Measurements from ENCODE around the gene PRRT4. TPM values are rescaled to one million over a fixed set of nuclear protein-coding genes. Genes with fewer than 3 reads are reported as not detected.

Gene PRRT4
- total and polyA plus RNA-seq, 2 of the 13 experiments (the other 11 are each of a cell fraction or from before 2014, with no cell fraction given) = not detected

- TF ChIP-seq, protein P1, sequence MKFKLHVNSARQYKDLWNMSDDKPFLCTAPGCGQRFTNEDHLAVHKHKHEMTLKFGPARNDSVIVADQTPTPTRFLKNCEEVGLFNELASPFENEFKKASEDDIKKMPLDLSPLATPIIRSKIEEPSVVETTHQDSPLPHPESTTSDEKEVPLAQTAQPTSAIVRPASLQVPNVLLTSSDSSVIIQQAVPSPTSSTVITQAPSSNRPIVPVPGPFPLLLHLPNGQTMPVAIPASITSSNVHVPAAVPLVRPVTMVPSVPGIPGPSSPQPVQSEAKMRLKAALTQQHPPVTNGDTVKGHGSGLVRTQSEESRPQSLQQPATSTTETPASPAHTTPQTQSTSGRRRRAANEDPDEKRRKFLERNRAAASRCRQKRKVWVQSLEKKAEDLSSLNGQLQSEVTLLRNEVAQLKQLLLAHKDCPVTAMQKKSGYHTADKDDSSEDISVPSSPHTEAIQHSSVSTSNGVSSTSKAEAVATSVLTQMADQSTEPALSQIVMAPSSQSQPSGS (CRISPR knock-in tag; IDR thresholded peaks at IDR 0.05) = no peak
- TF ChIP-seq KDM5B (CRISPR knock-in tag; IDR thresholded peaks at IDR 0.05; ENCODE audit: borderline replicate concordance) (no peak), BRCA1 (CRISPR knock-in tag; IDR thresholded peaks at IDR 0.05) (no peak), TBL1XR1 (IDR thresholded peaks at IDR 0.05; ENCODE audit: borderline replicate concordance, low read length, partially characterized antibody) (no peak), MXD4 (CRISPR knock-in tag; IDR thresholded peaks at IDR 0.05) (no peak), EEA1 (CRISPR knock-in tag; IDR thresholded peaks at IDR 0.05; ENCODE audit: borderline replicate concordance) (no peak), BCLAF1 (IDR thresholded peaks at IDR 0.05) (no peak), ZNF577 (CRISPR knock-in tag; IDR thresholded peaks at IDR 0.05; ENCODE audit: borderline replicate concordance, low read depth) (no peak), RARG (CRISPR knock-in tag; IDR thresholded peaks at IDR 0.05; ENCODE audit: low read depth) (no peak), ZNF614 (CRISPR knock-in tag; IDR thresholded peaks at IDR 0.05; ENCODE audit: borderline replicate concordance) (no peak), ZNF674 (CRISPR knock-in tag; IDR thresholded peaks at IDR 0.05; ENCODE audit: low read depth) (no peak), MBD4 (IDR thresholded peaks at IDR 0.05; ENCODE audit: borderline replicate concordance, low read length) (no peak; the same call in 1 of the 2 replicates), NR2C2 (CRISPR knock-in tag; IDR thresholded peaks at IDR 0.05; ENCODE audit: borderline replicate concordance) (peak; percentile 47; the same call in 1 of the 2 replicates), RFX1 (IDR thresholded peaks at IDR 0.05) (no peak), REST (IDR thresholded peaks at IDR 0.05; ENCODE audit: borderline replicate concordance in 1 of 2, low read depth in 1 of 2, low read length in 2 of 2) (no peak), ZMAT3 (CRISPR knock-in tag; conservative IDR thresholded peaks at IDR 0.05) (no peak), ZNF430 (CRISPR knock-in tag; IDR thresholded peaks at IDR 0.05) (peak; percentile 51; the same call in 1 of the 2 replicates), ZSCAN30 (CRISPR knock-in tag; IDR thresholded peaks at IDR 0.05) (no peak), ZNF333 (CRISPR knock-in tag; IDR thresholded peaks at IDR 0.05; ENCODE audit: borderline replicate concordance) (no peak), ZNF652 (CRISPR knock-in tag; IDR thresholded peaks at IDR 0.05; ENCODE audit: borderline replicate concordance, low read depth) (no peak), RELA (CRISPR knock-in tag; IDR thresholded peaks at IDR 0.05) (no peak)
- TF ChIP-seq, protein P2, sequence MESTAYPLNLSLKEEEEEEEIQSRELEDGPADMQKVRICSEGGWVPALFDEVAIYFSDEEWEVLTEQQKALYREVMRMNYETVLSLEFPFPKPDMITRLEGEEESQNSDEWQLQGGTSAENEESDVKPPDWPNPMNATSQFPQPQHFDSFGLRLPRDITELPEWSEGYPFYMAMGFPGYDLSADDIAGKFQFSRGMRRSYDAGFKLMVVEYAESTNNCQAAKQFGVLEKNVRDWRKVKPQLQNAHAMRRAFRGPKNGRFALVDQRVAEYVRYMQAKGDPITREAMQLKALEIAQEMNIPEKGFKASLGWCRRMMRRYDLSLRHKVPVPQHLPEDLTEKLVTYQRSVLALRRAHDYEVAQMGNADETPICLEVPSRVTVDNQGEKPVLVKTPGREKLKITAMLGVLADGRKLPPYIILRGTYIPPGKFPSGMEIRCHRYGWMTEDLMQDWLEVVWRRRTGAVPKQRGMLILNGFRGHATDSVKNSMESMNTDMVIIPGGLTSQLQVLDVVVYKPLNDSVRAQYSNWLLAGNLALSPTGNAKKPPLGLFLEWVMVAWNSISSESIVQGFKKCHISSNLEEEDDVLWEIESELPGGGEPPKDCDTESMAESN (CRISPR knock-in tag; conservative IDR thresholded peaks at IDR 0.05) = no peak
Observed at GRCh38 chr7:128310499-128310898, 51.0 kb downstream of the PRRT4 start (continued).

Measured in HepG2 (cell line).